ENCODE measurements around the gene HECTD4.

DNA sequence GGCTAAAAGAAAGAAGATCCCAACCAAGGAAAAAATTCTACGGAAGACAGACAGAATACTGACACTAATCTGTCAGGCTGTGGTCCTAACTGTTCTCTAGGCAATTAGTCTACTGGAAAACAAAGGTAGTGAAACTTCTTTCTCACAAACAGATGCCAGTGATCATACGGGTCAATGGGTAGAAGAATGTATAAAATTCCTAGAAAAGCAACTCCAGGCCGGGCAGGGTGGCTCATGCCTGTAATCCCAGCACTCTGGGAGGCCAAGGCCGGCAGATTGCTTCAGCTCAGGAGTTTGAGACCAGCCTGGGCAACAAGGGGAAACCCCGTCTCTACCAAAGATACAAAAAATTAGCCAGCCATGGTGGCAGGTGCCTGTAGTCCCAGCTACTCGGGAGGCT is 64.8 kb downstream of the HECTD4 start:
- no peak for TF ChIP-seq MXI1 (conservative IDR thresholded peaks at IDR 0.05; ENCODE audit: poor library complexity, severe bottlenecking)
- TF ChIP-seq, protein P1, sequence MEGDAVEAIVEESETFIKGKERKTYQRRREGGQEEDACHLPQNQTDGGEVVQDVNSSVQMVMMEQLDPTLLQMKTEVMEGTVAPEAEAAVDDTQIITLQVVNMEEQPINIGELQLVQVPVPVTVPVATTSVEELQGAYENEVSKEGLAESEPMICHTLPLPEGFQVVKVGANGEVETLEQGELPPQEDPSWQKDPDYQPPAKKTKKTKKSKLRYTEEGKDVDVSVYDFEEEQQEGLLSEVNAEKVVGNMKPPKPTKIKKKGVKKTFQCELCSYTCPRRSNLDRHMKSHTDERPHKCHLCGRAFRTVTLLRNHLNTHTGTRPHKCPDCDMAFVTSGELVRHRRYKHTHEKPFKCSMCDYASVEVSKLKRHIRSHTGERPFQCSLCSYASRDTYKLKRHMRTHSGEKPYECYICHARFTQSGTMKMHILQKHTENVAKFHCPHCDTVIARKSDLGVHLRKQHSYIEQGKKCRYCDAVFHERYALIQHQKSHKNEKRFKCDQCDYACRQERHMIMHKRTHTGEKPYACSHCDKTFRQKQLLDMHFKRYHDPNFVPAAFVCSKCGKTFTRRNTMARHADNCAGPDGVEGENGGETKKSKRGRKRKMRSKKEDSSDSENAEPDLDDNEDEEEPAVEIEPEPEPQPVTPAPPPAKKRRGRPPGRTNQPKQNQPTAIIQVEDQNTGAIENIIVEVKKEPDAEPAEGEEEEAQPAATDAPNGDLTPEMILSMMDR (IDR thresholded peaks at IDR 0.05; ENCODE audit: poor library complexity, severe bottlenecking): no peak
- TF ChIP-seq RAD21 (conservative IDR thresholded peaks at IDR 0.05): no peak
- no peak for TF ChIP-seq POLR2AphosphoS5 (IDR thresholded peaks at IDR 0.05)
- no peak for TF ChIP-seq EZH2 (IDR thresholded peaks at IDR 0.05; ENCODE audit: borderline replicate concordance, insufficient read depth, low read length, poor library complexity, severe bottlenecking)
- TF ChIP-seq TAF1 (IDR thresholded peaks at IDR 0.05; ENCODE audit: low read depth): no peak
- TF ChIP-seq EP300 (conservative IDR thresholded peaks at IDR 0.05; ENCODE audit: poor library complexity, severe bottlenecking): no peak
- TF ChIP-seq, protein P2, sequence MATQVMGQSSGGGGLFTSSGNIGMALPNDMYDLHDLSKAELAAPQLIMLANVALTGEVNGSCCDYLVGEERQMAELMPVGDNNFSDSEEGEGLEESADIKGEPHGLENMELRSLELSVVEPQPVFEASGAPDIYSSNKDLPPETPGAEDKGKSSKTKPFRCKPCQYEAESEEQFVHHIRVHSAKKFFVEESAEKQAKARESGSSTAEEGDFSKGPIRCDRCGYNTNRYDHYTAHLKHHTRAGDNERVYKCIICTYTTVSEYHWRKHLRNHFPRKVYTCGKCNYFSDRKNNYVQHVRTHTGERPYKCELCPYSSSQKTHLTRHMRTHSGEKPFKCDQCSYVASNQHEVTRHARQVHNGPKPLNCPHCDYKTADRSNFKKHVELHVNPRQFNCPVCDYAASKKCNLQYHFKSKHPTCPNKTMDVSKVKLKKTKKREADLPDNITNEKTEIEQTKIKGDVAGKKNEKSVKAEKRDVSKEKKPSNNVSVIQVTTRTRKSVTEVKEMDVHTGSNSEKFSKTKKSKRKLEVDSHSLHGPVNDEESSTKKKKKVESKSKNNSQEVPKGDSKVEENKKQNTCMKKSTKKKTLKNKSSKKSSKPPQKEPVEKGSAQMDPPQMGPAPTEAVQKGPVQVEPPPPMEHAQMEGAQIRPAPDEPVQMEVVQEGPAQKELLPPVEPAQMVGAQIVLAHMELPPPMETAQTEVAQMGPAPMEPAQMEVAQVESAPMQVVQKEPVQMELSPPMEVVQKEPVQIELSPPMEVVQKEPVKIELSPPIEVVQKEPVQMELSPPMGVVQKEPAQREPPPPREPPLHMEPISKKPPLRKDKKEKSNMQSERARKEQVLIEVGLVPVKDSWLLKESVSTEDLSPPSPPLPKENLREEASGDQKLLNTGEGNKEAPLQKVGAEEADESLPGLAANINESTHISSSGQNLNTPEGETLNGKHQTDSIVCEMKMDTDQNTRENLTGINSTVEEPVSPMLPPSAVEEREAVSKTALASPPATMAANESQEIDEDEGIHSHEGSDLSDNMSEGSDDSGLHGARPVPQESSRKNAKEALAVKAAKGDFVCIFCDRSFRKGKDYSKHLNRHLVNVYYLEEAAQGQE (IDR thresholded peaks at IDR 0.05; ENCODE audit: borderline replicate concordance): no peak
- TF ChIP-seq SMC3 (conservative IDR thresholded peaks at IDR 0.05; ENCODE audit: poor library complexity): no peak

All from neural cell (in vitro differentiated cells).